T-helper 17 cell (primary cell): ENCODE results near the gene LINC00237. TPM values are rescaled to one million over a fixed set of nuclear protein-coding genes. Genes with fewer than 3 reads are reported as not detected.

Experiments
- ATAC-seq: fragments of 150-1000 bp; cut with Tn5 transposase; 2 replicates; pipeline ENCODE4 v1.10.0; 2021; ENCODE audit warnings: mild to moderate bottlenecking, moderate library complexity
- DNase-seq, 3 donors: peaks; one replicate each; pipeline versions ENCODE4 v3.0.0 to v3.0.0-alpha.2; 2020 to 2021
- H3K9me3 ChIP-seq: one replicate; pipeline ENCODE4 v1.7.0; 2013; ENCODE audit warnings: low read length, mild to moderate bottlenecking; ENCODE audit not compliant: control insufficient read depth, poor library complexity, severe bottlenecking
- H3K27ac Mint-ChIP-seq: one replicate; pipeline ENCODE4 v1.8.0; 2022; ENCODE audit warnings: mild to moderate bottlenecking, moderate library complexity, mixed read lengths
- H3K27me3 Mint-ChIP-seq: one replicate; pipeline ENCODE4 v1.8.0; 2022; ENCODE audit warnings: mixed read lengths
- H3K36me3 Mint-ChIP-seq: one replicate; pipeline ENCODE4 v1.8.0; 2022; ENCODE audit warnings: low read depth, mixed read lengths
- H3K4me1 Mint-ChIP-seq: one replicate; pipeline ENCODE4 v1.8.0; 2022; ENCODE audit warnings: mild to moderate bottlenecking, mixed read lengths
- H3K4me3 Mint-ChIP-seq: one replicate; pipeline ENCODE4 v1.8.0; 2022; ENCODE audit warnings: mild to moderate bottlenecking, moderate library complexity, mixed read lengths
- total RNA-seq, 4 donors: library from RNA in 2 of 4; stranded (reverse) in 2 of 4; gene quantifications; one replicate each; pipeline ENCODE4 v1.2.3 and lab custom pipeline; 2022 to 2026

Gene LINC00237
- total RNA-seq, 2 donors from 2014 or later, result not detected

DNA sequence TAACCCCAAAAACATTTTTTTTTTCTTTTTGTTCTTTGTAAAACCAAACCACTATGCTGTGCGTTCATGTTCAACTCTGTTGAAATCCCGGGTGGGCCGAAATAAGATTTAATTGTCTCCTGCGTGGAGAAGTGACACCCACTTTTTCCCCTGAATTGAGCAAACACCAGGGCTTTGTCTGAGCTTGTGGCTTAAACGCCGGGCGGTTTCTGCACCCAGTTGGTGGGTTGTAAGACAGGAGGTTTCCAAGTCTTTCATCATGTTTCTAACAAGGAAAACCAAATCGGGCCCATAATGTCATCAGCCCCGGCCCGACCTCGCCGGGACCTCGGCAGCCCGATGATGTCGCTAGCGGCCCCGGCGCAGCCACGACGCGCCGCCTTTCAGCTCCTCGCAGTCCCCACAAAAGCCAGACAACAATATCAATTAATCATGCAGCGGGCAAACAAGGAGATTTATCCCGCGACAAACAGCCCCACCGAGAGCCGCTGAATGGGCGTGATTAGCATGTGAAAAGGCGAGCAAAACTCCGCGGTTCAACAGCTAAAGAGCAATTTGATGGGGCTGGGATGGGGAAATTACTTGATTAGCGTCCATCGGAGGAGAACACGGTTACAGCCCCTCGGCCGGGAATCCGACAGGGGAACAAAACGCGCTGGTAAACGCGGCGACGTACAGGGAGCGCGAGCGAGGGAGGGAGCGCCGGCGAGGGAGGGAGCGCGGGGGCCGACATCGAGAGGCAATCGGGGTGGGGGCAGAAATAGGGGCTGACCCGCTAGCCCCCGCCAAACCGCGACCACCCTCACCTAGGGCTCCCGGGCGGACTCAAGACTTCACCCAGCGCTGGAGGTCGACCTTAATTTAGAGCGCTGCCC lies 5.3 kb downstream of the LINC00237 start:
- Mint-ChIP-seq H3K27me3 (peaks cover 68% of the 10 kb centered on the region), H3K36me3 (no peaks in the 10 kb centered on the region), H3K4me1 (peaks cover 24% of the 10 kb centered on the region), H3K27ac (peak overlapping the region; percentile 81), H3K4me3 (peak overlapping the region; percentile 92)
- ATAC-seq (no peak), DNase-seq (no peak)
- H3K9me3 ChIP-seq, result peaks cover 3% of the 10 kb centered on the region

DNA sequence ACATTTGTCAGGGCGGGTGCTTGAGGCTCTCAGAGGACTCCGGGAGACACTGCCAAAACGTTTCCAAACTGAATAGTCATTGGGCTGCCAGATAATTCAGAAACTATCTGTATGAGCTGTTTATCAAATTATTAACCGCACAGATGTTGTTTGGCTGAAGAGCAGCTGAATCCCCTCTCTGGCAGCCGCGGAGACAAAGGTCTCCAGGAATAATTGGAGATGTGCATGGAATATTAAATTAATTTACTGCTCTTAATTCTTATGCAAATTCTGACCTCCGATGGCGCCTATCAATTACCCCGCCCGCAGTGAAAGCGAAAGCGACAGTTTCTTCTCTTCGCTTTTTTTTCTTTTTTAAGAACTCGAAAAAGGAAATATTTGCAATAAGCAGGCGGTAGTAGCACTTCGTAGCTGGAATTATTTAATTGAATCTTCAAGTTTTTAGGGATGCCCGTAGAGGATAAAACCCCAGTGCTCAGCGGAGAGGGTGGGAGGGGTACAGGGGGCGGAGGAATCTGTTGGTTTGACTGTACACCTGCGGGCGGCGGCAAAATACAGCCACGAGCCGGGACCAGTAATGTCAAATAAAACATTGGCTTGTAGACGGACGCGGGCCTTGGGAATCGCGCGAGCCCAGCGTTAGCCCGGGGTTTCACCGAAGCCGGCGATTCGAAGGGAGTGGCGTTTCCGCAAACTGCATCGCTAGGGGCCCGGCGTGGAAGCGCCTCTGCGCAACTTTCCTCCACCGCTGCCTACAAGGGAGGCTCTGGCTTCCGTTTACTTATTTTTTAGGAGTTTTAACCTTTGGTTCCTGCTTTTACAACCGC lies 6.2 kb downstream of the LINC00237 start:
- Mint-ChIP-seq H3K27ac (peak overlapping the region; percentile 81), H3K4me1 (peaks cover 24% of the 10 kb centered on the region), H3K4me3 (peak overlapping the region; percentile 92), H3K27me3 (peaks cover 76% of the 10 kb centered on the region), H3K36me3 (no peaks in the 10 kb centered on the region)
- DNase-seq (peak in 2 of 3 donors; percentile 23 to 30), ATAC-seq (peak; percentile 57)
- peaks cover 3% of the 10 kb centered on the region for H3K9me3 ChIP-seq

DNA sequence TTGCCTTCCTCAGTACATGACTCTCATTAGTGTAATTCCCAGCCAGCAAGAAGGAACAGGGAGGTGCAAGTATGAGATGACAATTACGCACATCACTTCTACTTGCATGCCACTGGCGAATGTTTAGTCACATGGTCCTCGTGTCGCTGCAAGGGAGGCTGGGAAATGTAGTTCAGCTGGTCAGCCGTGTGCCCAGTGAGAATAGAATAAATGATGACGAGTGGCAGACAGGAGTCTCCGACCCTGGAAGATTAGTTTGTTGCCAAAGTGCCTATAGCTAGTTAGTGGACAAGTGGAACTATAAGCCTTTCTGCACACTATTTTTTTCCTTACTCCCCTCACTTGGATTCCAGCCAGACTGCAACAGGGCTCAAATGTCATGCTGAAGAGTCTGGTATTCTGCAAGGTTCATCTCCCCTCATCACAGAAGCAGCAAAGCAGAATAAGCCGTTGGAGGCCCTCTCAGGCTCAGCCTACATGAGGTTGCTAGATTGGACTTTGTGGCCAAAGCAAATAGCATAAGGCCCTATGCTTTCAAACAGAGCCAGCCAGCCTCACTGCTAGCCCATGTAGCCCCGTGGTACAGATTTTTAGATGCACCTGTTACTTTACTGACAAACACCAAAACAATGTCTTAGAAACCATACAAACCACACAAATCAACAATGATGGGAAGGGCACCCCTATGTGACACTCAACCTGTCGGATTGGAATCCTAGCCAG lies 9.7 kb downstream of the LINC00237 start:
- H3K27me3 Mint-ChIP-seq, result peaks cover 79% of the 10 kb centered on the region
- no peaks in the 10 kb centered on the region for H3K36me3 Mint-ChIP-seq
- H3K27ac Mint-ChIP-seq, result no peak overlapping the region
- no peak for DNase-seq
- ATAC-seq, result peak; percentile 28
- no peaks in the 10 kb centered on the region for H3K9me3 ChIP-seq
- H3K4me1 Mint-ChIP-seq, result peaks cover 14% of the 10 kb centered on the region
- H3K4me3 Mint-ChIP-seq, result no peak overlapping the region

DNA sequence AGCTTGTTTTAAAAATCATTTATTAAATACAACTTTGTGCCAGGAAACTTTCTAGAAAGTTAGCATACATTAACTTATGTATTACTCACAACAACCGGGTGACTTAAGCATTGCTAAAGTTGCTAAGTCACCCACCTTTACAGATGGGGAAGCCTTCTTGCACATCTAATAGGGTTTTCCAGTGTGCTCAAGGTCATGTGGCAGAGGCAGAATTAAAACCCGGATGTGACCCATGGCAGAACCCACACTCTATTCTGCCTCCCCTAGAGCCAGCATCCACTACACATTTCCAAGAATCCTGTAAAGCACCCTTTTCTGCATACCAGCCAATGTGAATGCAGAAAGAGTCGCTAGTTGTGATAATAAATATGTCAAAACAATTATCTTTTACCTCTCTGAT lies 13.4 kb downstream of the LINC00237 start:
- DNase-seq (no peak), ATAC-seq (no peak)
- Mint-ChIP-seq H3K4me3 (no peak overlapping the region), H3K27ac (no peak overlapping the region), H3K36me3 (no peaks in the 10 kb centered on the region), H3K4me1 (peaks cover 3% of the 10 kb centered on the region), H3K27me3 (peaks cover 93% of the 10 kb centered on the region)
- H3K9me3 ChIP-seq, result no peaks in the 10 kb centered on the region

DNA sequence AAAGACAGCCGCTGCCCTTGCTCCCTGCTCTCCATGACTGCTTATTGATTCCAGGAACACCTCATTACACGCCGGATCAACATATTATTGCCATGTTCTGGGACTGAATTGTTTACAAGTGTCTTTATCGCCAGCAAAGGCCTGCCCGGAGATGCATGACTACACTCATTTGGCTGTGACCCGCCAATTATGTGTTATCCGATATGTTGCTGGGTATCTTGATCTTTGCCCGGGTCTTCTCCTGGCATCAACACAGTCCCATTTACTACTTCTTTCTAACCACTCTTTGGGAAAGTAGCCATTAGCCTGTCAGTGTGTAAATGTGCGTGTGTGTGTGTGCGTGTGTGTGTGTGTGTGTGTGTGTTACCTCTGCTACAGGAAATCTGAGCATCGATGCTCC lies 15.4 kb downstream of the LINC00237 start:
- Mint-ChIP-seq H3K4me3 (no peak overlapping the region), H3K27me3 (peaks cover 87% of the 10 kb centered on the region), H3K36me3 (no peaks in the 10 kb centered on the region), H3K4me1 (peaks cover 3% of the 10 kb centered on the region), H3K27ac (no peak overlapping the region)
- ATAC-seq (no peak), DNase-seq (no peak)
- H3K9me3 ChIP-seq, result no peaks in the 10 kb centered on the region

DNA sequence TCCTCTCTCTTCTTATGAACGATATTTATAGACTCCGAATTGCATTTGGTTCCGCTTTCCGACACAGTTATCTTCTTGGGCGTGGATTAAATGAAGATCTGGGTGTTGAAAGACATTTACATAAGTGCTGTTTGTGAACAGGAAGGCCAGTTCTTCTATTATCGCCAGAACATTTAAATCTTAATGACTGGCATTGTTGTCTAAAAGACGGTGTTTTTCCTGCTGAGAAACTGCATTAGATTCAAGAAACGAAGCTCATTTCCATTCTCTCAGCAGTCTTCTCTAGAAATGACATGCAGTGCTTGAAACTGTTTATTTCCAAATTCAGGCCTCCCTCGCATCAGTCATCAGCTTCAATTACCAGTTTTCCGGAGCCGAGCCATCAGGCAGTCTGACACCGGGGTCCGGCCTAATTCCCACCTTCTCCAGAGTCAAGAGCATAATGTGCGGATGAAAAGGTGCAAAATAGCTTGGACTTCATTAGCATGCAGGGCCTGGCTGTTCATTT lies 16.0 kb downstream of the LINC00237 start:
- no peaks in the 10 kb centered on the region for H3K9me3 ChIP-seq
- H3K27ac Mint-ChIP-seq, result no peak overlapping the region
- peaks cover 3% of the 10 kb centered on the region for H3K4me1 Mint-ChIP-seq
- H3K4me3 Mint-ChIP-seq, result no peak overlapping the region
- ATAC-seq (no peak), DNase-seq (no peak)
- H3K27me3 Mint-ChIP-seq, result peaks cover 81% of the 10 kb centered on the region
- no peaks in the 10 kb centered on the region for H3K36me3 Mint-ChIP-seq

DNA sequence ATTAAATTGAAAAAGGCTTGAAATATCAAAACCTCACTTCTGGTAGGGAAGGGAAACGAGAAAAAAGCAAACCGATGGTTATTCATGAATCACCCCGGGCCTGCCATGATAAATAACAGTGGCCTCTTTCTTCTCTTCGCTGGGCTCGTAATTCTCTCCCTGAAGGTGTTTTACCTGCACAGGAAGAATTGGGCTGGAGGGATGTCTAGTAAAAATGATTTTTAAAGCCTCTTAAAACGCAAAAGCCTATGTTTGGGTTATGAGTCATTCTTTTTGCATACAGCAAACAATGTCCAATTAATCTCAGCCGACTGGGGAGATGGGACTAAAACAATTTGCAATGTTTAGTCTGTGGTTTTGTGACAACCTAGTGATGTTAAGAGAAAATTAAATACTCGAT lies 16.8 kb downstream of the LINC00237 start:
- ATAC-seq, result no peak
- Mint-ChIP-seq H3K36me3 (no peaks in the 10 kb centered on the region), H3K4me1 (peaks cover 3% of the 10 kb centered on the region), H3K4me3 (no peak overlapping the region), H3K27me3 (peaks cover 82% of the 10 kb centered on the region), H3K27ac (no peak overlapping the region)
- DNase-seq, result no peak
- H3K9me3 ChIP-seq, result no peaks in the 10 kb centered on the region

DNA sequence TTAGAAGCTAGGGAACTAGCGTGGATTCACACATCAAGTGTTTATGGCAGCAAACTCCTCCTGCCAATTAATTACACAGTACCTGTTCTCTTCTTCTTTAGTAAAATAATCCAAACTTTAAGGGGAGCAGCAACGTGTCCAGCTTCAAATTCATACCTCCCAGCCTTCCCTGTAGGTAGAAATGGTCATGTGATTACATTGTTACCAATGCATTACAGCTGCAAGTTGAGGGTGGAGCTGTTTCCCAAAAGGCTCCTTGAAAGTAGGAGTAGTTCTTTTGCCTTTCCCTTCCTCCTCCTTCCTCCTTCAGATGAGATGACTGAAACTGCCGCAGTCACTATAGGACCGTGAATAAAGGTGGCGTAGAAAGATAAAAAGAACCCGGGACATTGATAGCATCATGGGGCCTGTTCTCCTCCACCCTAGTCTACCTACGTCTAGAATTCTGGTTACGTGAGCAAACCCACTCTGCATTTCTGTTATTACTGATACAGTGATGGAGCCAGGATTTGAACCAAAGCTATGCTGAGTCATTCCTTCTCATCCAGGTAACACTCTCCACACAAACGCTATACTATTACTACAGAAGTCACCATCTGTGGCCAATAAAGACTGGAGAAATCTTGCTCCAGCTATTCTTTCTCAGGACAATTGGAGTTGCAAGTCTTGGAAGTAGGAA lies 18.2 kb downstream of the LINC00237 start:
- peaks cover 73% of the 10 kb centered on the region for H3K27me3 Mint-ChIP-seq
- H3K9me3 ChIP-seq, result no peaks in the 10 kb centered on the region
- DNase-seq (no peak), ATAC-seq (no peak)
- peaks cover 3% of the 10 kb centered on the region for H3K4me1 Mint-ChIP-seq
- H3K36me3 Mint-ChIP-seq, result no peaks in the 10 kb centered on the region
- H3K27ac Mint-ChIP-seq, result no peak overlapping the region
- no peak overlapping the region for H3K4me3 Mint-ChIP-seq

DNA sequence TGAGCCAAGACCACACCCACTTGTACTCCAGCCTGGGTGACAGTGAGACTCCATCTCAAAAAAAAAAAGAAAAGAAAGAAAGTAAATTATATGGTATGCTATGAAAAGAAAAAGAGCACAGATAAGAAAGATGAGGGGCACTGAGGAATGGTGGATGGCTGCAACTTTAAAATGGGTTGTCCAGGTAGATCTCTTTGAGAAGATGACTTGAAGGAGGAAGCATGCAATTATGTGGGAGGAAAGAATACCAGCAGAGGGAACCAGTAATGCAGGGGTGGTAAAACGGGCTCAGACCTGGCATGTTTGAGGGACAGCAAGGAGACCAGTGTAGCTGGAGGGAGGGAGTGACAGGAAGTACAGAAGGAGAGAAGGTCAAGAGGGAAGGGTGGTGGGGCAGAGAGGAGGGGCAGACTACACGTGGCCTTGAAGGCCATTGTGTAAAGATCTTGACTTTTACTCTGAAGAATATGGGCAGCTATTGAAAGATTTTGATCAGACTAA lies 22.3 kb downstream of the LINC00237 start:
- H3K4me1 Mint-ChIP-seq, result no peaks in the 10 kb centered on the region
- H3K27me3 Mint-ChIP-seq, result peaks cover 55% of the 10 kb centered on the region
- ATAC-seq (no peak), DNase-seq (no peak)
- no peaks in the 10 kb centered on the region for H3K9me3 ChIP-seq
- H3K36me3 Mint-ChIP-seq, result peaks cover 3% of the 10 kb centered on the region
- no peak overlapping the region for H3K27ac Mint-ChIP-seq
- H3K4me3 Mint-ChIP-seq, result no peak overlapping the region

DNA sequence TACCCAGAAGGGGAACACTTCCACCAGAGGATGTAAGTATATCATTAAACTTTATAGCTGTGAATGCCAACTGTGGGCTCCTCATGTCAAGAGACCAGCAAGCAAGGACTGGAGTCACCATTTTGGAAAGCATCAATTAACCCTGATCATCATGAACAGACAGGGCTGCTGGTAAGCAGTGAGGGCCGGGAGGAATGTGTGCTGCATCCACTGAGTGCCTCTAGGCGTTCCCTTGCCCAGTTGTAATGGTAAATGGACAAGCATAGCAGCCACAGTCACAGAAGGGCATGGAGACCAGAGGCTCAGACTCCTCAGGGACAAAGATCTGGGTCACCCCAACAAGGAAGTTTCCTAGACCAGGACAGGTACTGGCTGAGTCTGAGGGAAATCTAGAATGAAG lies 23.6 kb downstream of the LINC00237 start:
- ATAC-seq (no peak), DNase-seq (no peak)
- H3K4me3 Mint-ChIP-seq, result no peak overlapping the region
- H3K4me1 Mint-ChIP-seq, result no peaks in the 10 kb centered on the region
- peaks cover 3% of the 10 kb centered on the region for H3K36me3 Mint-ChIP-seq
- peaks cover 55% of the 10 kb centered on the region for H3K27me3 Mint-ChIP-seq
- H3K27ac Mint-ChIP-seq, result no peak overlapping the region
- H3K9me3 ChIP-seq, result no peaks in the 10 kb centered on the region

DNA sequence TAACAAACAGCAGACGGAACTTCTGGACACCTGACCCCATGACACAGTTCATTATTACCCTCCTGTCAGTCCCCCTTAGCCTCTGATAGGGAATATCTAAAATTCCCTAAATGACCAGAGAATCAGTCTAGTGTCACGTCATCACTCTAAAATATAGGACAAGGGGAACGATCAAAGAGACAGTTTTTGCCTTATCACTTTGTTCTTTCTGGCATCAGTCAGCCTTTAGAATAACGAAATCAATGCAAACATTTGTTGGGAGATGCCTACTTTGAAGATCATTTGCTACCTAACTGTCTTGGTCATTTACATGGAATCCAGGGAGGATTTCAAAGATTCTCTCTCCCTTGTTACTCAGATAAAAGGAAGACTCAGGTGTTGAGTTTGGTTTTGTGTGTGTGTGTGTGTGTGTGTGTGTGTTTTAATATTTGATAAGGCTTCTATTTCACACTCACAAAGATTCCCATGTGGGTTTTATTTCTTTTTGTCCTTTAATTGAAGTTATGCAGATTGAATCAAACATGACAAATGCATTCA lies 28.3 kb downstream of the LINC00237 start:
- H3K9me3 ChIP-seq, result no peaks in the 10 kb centered on the region
- Mint-ChIP-seq H3K4me3 (no peak overlapping the region), H3K36me3 (peaks cover 3% of the 10 kb centered on the region), H3K27ac (no peak overlapping the region), H3K4me1 (no peaks in the 10 kb centered on the region), H3K27me3 (peaks cover 45% of the 10 kb centered on the region)
- no peak for ATAC-seq
- no peak for DNase-seq

DNA sequence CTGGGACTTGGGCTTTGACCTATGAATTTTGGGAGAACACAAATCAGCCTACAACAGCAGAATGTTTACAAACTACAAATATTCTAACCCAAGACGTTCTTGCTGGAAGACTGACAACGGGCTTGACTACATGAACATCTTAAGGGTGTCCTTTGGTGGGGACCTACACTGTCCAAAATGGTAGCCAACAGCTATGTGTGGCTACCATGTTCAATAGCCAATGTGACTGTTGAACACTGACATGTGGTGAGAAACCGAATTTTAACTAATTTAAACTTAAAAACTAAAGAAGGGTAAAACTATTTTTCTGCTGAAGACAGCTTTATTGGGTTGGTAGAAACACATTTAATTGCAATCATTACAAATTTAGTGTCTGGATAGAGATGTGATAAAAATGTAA lies 30.1 kb downstream of the LINC00237 start:
- Mint-ChIP-seq H3K36me3 (no peaks in the 10 kb centered on the region), H3K27ac (no peak overlapping the region), H3K27me3 (peaks cover 29% of the 10 kb centered on the region), H3K4me3 (no peak overlapping the region), H3K4me1 (no peaks in the 10 kb centered on the region)
- no peaks in the 10 kb centered on the region for H3K9me3 ChIP-seq
- no peak for DNase-seq
- no peak for ATAC-seq
